ENCODE measurements around the gene TSEN15.

DNA sequence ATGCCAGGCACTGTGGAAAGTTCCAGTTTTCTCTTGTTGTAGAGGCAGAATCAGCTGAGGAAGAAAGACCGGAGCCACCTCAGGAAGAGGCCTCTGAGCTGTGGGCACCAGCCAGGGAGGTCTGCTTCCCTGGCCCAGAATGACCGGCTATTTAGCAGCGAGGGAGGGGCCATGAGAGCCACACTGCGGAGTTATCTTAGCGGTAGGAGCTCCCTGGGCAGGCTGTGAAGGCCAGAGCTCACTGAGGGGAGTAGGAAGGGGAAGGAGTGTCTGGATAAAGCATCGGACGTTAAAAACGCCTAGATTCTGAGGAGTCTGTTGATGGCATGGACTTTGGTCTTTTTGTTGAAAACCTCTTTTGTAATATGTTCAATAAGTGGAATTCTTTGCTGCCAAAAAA is 36.5 kb downstream of the TSEN15 start:
- TF ChIP-seq, protein P1, sequence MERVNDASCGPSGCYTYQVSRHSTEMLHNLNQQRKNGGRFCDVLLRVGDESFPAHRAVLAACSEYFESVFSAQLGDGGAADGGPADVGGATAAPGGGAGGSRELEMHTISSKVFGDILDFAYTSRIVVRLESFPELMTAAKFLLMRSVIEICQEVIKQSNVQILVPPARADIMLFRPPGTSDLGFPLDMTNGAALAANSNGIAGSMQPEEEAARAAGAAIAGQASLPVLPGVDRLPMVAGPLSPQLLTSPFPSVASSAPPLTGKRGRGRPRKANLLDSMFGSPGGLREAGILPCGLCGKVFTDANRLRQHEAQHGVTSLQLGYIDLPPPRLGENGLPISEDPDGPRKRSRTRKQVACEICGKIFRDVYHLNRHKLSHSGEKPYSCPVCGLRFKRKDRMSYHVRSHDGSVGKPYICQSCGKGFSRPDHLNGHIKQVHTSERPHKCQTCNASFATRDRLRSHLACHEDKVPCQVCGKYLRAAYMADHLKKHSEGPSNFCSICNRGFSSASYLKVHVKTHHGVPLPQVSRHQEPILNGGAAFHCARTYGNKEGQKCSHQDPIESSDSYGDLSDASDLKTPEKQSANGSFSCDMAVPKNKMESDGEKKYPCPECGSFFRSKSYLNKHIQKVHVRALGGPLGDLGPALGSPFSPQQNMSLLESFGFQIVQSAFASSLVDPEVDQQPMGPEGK (CRISPR knock-in tag; IDR thresholded peaks at IDR 0.05; ENCODE audit: borderline replicate concordance): no peak
- no peak for TF ChIP-seq TOX (CRISPR knock-in tag; IDR thresholded peaks at IDR 0.05; ENCODE audit: borderline replicate concordance)
- TF ChIP-seq ZNF70 (CRISPR knock-in tag; IDR thresholded peaks at IDR 0.05): no peak
- no peak for TF ChIP-seq ZFP3 (CRISPR knock-in tag; IDR thresholded peaks at IDR 0.05)
- no peak for TF ChIP-seq POU6F1 (CRISPR knock-in tag; IDR thresholded peaks at IDR 0.05; ENCODE audit: borderline replicate concordance, low read depth)
- no peak for TF ChIP-seq RARB (CRISPR knock-in tag; IDR thresholded peaks at IDR 0.05)
- no peak for TF ChIP-seq TCF4 (CRISPR knock-in tag; IDR thresholded peaks at IDR 0.05; ENCODE audit: borderline replicate concordance)
- no peak for TF ChIP-seq GLIS3 (CRISPR knock-in tag; IDR thresholded peaks at IDR 0.05)
- TF ChIP-seq ZNF565 (CRISPR knock-in tag; conservative IDR thresholded peaks at IDR 0.05; ENCODE audit: low read depth): no peak
- no peak for TF ChIP-seq ZNF8 (CRISPR knock-in tag; IDR thresholded peaks at IDR 0.05)
- TF ChIP-seq, protein P2, sequence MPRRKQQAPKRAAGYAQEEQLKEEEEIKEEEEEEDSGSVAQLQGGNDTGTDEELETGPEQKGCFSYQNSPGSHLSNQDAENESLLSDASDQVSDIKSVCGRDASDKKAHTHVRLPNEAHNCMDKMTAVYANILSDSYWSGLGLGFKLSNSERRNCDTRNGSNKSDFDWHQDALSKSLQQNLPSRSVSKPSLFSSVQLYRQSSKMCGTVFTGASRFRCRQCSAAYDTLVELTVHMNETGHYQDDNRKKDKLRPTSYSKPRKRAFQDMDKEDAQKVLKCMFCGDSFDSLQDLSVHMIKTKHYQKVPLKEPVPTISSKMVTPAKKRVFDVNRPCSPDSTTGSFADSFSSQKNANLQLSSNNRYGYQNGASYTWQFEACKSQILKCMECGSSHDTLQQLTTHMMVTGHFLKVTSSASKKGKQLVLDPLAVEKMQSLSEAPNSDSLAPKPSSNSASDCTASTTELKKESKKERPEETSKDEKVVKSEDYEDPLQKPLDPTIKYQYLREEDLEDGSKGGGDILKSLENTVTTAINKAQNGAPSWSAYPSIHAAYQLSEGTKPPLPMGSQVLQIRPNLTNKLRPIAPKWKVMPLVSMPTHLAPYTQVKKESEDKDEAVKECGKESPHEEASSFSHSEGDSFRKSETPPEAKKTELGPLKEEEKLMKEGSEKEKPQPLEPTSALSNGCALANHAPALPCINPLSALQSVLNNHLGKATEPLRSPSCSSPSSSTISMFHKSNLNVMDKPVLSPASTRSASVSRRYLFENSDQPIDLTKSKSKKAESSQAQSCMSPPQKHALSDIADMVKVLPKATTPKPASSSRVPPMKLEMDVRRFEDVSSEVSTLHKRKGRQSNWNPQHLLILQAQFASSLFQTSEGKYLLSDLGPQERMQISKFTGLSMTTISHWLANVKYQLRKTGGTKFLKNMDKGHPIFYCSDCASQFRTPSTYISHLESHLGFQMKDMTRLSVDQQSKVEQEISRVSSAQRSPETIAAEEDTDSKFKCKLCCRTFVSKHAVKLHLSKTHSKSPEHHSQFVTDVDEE (CRISPR knock-in tag; IDR thresholded peaks at IDR 0.05): no peak
- TF ChIP-seq SNAI2 (CRISPR knock-in tag; IDR thresholded peaks at IDR 0.05): no peak
- TF ChIP-seq, protein P3, sequence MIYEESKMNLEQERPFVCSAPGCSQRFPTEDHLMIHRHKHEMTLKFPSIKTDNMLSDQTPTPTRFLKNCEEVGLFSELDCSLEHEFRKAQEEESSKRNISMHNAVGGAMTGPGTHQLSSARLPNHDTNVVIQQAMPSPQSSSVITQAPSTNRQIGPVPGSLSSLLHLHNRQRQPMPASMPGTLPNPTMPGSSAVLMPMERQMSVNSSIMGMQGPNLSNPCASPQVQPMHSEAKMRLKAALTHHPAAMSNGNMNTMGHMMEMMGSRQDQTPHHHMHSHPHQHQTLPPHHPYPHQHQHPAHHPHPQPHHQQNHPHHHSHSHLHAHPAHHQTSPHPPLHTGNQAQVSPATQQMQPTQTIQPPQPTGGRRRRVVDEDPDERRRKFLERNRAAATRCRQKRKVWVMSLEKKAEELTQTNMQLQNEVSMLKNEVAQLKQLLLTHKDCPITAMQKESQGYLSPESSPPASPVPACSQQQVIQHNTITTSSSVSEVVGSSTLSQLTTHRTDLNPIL (CRISPR knock-in tag; IDR thresholded peaks at IDR 0.05; ENCODE audit: low read depth): no peak
- no peak for TF ChIP-seq ISL1 (CRISPR knock-in tag; IDR thresholded peaks at IDR 0.05)

Measured in SK-N-SH treated with all-trans-retinoic acid at 6 μM for 48 hours (cell line).